Amniotic stem cell (primary cell): Measurements from ENCODE around the gene TACR3.
"Not testable (repeated sequence)": the region's sequence is repeated elsewhere in the genome, so short reads cannot be mapped to it uniquely, and the experiment has no call there.

ENCODE experiments used
- DNase-seq: peaks from one replicate; lab custom pipeline; 2025; lab: John Stamatoyannopoulos, UW

TACR3 gene, protein sequence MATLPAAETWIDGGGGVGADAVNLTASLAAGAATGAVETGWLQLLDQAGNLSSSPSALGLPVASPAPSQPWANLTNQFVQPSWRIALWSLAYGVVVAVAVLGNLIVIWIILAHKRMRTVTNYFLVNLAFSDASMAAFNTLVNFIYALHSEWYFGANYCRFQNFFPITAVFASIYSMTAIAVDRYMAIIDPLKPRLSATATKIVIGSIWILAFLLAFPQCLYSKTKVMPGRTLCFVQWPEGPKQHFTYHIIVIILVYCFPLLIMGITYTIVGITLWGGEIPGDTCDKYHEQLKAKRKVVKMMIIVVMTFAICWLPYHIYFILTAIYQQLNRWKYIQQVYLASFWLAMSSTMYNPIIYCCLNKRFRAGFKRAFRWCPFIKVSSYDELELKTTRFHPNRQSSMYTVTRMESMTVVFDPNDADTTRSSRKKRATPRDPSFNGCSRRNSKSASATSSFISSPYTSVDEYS

DNA sequence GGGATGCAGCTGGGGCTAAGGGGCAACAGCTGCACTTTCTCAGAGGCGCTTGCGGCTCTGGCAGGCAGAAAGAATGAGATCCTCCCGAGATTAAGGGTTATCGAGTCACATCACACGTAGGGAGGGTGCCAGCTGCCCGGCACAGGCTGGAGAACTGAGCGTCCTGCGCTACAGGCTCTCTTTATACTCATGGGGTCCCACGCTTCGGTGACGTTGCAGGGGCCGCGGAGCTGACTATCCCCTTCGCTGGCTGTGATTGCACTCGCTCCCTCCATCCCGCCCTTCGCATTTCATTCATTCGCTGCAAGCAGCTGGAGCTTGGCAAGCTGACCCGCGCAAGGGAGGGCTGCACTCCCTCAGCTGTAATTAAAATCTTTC is at the start of gene TACR3:
Gene TACR3, minus strand, starts transcription at position 156 of the 378 bp plus-strand sequence. CDS start 310 bp downstream, outside the sequence.
- no peak for DNase-seq

DNA sequence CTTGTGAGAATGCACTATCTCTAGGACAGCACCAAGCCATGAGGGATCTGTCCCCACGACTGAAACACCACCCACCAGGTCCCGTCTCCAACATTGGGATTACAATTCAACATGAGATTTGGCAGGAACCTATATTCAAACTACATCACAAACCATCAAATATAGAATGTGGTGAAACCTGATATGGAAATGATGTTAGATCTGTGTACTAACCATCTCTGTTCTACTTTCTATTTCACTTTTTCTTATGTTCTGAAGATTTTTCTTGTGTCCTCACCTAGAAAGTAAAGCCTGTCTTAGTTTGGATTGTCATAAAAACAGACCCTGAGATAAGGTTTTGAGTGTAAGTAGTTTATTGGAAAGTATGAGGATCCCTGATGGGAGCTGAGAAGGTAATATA is 37.8 kb upstream of the TACR3 start:
- no peak for DNase-seq

DNA sequence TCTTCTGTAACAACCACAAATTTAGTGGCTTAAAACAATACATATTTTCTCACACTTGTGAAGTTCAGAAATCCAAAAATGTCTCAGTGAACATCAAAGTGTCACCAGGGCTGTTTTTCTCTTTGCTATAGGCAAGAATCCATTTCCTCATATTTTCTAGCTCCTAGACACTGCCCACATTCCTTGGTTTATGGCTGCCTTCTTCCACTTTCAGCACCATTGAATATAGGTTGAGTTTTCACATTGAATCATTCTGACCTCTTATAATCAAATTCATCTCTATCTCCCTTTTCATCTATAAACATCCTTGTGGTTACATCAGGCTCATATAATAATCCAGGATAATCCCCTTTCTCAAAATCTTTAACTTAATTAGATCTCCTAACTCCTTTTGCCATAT is 37.0 kb upstream of the TACR3 start:
- DNase-seq: no peak

DNA sequence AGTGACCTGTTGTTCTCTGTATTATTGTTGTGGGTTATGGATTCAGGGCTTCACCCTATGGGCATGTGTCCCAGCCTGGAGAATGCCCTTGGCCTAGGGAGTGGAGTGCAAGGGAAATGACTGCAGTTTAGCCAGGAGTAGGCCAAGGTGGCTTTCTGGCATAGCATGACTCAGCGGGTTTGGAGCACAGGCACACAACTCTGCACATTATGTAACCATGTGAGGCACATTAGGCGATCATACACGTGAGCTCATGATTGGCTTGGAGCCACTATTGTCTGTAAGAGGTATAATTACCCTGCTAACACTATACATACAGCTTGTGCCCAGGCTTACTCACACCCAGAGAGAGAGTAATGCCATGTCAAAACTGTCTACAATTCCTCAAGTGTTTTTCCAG is 35.1 kb upstream of the TACR3 start:
- DNase-seq: no peak

DNA sequence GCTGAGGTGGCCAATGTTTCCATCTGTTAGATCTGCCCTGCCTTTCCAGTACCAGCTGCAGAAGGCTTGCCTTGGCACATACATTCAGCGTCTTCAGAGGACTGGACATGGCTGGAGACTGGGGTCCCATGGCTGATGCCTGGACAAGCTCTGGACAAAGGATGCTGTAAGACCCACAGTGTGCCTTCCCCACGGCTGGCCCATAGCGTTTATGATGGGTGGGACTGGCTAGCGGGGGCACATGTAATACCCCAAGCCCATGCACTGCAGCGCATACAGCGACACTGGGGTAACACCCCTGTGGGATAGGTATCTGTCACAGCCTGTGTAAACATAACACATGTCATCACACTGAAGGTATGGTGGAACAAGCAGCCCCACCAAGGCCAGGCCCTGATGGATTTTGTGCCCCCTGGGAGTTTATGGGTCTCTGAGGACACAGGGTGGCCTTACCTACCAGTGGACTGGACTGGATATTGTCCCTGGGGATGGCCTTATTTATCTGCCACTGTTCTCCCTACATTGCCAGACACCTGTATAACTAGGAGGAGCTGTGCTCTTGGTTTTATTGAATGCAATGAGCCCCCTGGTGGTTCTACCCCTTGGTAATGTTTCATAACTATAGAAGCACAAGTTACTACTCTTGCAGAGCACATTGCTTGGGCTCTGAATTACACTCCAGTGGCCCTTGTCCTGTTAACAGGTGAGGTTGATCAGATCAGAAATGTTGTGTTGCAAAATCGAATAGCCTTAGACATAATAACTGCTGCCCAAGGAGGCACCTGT is 34.3 kb upstream of the TACR3 start:
- DNase-seq: no peak

DNA sequence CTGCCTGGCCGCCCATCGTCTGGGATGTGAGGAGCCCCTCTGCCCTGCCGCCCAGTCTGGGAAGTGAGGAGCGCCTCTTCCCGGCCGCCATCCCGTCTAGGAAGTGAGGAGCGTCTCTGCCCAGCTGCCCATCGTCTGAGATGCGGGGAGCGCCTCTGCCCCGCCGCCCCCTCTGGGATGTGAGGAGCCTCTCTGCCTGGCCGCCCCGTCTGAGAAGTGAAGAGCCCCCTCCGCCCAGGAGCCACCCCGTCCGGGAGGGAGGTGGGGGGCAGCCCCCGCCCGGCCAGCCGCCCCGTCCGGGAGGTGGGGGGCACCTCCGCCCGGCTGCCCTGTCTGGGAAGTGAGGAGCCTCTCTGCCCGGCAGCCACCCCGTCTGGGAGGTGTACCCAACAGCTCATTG is 3.4 kb upstream of the TACR3 start:
- DNase-seq: not testable (repeated sequence)

DNA sequence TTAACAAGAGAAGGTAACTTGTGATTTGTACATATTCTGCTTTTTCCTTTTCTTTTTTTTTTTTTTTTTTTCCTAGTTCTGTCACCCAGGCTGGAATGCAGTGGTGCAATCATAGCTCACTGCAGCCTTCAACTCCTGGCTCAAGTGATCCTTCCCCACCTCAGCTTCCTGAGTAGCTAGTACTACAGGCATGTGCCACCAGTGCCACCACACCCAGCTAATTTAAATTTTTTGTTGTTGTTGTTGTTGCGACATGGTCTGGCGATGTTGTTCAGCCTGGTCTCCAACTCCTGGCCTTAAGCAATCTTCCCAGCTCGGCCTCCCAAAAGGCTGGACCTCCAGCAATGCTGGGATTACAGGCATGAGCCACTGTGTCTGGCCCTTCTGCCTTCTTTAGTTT is 1.5 kb upstream of the TACR3 start:
- no peak for DNase-seq

DNA sequence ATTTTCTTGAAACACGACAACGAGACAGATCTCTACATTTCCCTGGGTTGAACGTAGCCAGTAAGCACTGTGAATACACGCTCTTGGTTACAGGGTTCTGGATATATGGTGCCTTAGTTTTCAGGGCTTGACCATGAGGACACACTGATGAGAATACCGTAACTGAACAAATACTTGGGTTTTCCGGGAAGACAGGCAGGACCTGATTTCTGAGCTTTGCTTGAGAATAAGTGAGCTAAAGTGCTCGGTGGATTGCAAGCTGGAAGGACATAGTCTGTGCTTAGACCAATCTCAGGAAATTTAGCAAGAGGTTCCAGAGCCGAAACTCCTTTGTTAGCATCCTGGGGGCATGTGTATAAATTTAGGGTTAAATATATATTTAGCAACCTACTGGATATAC is 876 bp upstream of the TACR3 start:
- no peak for DNase-seq

DNA sequence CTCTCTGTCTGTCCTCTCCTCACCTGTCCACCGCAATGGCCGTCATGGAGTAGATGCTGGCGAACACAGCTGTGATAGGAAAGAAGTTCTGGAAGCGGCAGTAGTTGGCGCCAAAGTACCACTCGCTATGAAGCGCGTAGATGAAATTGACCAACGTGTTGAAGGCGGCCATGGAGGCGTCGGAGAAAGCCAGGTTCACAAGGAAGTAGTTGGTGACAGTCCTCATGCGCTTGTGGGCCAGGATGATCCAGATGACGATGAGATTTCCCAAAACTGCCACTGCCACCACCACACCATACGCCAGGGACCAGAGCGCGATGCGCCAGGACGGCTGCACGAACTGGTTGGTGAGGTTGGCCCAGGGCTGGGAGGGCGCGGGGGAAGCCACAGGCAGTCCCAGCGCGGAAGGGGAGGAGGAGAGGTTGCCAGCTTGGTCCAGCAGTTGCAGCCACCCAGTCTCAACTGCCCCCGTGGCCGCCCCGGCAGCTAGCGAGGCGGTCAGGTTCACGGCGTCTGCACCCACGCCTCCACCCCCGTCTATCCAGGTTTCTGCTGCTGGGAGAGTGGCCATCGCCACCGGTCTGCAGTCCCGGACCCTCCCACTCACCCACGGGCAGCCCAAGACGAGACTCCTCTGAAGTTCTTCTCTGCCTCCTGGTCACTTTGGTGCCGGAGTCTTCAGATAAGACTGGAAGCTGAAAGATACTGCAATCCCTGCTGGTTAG is 518 bp downstream of the TACR3 start:
- no peak for DNase-seq

DNA sequence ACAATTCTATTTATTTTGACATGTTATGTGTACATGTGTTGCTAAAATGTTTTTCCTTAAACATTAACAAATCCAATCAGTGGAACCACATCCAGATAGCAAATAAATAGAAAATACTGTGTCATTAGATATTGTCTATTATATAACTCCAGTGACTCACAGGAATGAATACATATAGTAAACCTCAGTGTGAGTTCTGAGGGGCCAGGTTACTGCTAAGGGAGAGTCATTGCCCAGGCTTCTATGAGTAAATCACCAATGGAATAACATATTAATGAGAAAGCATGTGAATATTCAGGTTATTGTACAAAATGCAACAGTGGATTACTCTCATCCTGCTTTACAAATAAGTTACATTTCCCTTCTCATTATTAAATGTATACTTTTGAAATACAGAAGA is 27.2 kb downstream of the TACR3 start:
- no peak for DNase-seq

DNA sequence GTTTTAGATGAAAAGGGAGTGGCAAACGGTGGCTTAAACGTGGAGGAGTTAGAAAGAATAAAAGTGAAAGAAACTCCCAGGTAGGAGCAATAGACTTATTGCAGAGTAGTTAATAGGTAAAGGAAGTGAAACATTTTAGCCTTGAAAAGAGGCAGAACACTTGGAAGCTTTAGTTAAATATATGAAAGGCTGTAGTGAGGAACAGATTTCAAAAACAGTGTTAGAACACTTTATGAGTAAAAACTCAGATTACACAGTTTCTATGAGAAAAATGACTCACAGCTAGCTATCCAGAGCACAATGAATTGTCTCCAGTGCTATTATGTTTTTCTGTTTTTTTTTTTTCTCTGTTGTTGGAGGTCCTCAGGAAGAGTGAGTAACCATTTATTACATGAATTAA is 45.8 kb downstream of the TACR3 start:
- DNase-seq: no peak

DNA sequence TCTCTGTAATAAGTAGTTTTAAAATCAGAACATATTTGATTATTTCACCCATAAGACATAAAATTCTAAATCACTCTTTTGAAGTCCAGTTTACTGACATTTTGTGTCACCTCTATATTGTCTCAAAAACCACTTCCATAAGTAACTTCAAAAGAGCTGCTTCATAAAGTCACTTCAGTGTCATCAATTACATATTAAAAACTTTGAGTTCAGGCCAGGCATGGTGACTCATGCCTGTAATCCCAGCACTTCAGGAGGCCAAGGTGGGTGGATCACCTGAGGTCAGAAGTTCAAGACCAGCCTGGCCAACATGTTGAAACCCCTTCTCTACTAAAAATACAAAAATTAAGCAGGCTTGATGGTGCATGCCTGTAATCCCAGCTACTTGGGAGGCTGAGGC is 53.0 kb downstream of the TACR3 start:
- not testable (repeated sequence) for DNase-seq

DNA sequence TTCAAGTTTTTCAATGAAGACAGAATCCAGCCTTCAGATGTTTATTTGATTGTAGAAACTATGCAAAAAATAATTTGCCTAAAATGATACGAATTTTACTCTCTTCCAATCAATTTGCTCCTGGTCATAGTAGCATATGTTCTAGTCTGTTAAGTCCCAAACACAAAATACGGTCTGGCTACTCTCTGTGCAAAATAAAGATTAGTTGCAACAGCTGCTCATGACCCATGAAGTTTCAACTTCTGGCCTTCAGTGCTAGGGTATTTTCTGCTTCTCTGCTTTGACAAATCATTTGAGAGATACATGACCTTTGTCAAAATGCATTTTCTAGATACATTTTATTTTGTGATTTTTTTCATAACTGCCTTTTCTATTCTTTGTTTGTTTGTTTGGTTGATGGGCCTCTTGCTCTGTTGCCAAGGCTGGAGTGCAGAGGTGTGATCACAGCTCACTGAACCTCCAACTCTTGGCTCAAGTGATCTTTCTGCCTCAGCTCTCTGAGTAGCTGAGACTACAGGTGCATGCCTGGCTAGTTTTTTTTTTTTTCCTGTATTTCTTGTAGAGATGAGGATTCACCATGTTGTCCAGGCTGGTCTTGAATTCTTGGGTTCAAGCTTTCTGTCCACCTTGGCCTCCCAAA is 55.2 kb downstream of the TACR3 start:
- no peak for DNase-seq

DNA sequence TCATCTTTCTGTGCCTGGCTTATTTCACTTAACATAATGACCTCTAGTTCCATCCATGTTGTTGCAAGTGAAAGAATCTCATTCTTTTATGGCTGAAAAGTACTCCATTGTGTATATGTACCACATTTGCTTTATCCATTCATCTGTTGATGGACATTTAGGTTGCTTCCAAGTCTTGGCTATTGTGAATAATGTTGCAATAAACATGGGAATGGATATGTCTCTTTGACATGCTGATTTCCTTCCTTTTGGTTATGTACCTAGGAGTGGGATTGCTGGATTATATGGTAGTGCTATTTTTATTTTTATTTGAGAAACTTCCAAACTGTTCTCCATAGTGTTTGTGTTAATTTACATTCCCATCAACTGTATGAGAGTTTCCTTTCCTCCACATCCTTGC is 71.2 kb downstream of the TACR3 start:
- no peak for DNase-seq

DNA sequence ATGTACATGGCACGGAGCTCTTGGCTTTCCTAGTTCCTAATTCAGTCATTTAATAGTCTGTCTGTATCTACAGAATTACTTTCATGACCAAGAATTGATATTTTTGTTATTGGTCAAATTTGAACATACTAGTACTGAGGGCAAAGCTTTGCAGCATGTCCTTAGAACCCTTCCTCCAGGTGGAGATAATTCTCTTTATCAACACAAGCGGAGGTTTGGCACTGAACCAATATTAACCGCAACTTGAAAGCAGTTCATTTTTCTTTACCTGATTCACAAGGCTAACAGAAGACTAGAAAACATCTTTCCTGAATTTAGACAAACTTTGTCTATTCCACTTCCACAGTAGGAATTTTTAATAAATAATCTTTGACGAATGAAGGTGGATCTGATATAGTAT is 73.8 kb downstream of the TACR3 start:
- no peak for DNase-seq

DNA sequence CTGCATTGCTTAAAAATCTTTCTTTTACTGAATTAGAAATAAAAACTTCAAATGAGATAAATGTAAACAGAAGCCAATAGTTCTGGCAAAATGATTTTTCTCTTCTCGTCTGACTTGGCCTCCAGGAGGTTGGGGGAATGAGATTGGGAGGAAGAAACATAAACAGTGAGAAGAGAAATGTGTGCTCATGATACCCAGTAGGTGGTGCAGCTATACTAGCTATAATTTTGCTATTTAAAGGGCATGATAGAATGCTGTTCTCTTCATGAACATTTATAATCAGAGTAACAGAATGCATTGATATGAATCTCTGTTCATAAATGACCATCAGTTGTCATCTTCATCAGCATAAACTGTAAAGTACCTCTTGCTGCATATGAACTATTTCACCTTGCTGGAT is 85.5 kb downstream of the TACR3 start:
- DNase-seq: no peak

DNA sequence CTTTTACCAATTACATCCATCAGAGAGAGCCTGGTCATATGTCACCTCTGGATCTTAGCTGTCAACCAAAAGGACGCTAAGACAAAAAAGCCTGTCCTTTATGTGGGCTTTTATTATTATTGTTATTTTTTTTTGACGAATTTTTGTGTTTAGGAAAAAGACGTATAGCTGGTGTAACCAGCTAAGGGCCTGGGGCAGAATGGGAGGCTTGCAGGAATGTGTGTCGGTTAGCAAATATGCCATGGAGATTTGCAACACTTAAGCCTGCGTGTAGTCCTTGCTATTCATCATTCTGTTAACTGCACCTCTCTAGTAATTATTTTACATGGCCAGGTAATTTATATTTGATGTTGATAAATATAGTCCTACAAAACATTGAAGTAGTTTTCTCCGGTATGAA is 93.5 kb downstream of the TACR3 start:
- DNase-seq: no peak

DNA sequence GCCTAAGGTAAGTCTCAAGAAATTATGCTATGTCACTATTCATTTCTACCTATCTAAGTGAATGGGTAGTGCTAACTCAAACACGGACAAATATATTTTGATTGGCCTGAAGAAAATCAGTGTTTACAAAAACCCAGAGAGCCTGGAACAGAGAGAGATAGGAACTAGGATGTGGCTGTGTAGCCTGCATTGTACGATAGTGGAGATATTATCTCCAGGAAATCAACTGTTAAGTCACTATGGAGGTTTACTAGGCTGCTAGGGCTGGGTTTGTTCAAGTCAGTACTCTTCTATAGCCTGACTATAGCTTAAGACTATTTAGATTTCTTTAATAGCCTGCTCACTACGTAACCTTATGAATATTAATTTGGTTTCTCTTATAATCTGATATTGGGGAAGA is 127.9 kb downstream of the TACR3 start:
- no peak for DNase-seq

DNA sequence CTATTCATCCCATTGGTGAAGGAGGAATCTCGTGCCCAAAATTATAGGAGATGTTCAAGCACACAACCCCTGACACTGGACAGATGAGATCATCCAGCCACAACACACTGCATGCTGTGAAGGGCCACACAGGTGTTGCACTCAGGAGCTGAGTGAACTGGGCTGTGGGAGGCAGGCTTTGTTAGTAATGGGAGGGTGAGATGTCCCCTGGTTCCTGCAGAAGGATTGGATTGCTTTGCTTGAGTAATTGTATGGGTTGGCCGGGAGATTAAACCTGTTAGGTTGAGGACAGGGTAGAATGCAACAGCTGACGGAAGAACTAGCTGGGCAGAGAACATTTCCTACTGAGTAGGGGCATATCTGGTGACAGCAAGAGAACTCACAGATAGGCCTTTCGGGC is 152.2 kb downstream of the TACR3 start:
- DNase-seq: no peak

DNA sequence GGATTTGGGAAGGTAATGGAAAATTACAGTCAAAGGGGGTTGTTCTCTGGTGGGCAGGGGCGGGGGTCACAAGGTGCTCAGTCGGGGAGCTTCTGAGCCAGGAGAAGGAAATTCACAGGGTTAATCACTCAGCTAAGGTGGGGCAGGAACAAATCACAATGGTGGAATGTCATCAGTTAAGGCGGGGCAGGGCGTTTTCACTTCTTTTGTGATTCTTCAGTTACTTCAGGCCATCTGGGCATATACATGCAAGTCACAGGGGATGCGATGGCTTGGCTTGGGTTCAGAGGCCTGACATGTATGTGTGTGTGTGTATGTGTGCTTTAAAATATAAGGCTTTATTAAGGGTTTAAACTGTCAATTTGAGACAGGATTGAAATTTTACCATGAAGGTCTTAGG is 160.6 kb downstream of the TACR3 start:
- not testable (repeated sequence) for DNase-seq
